ENCODE results near the gene LHFPL2. TPM values are rescaled to one million over a fixed set of nuclear protein-coding genes. Genes with fewer than 3 reads are reported as not detected.

LHFPL2 gene
- total and polyA plus RNA-seq, 12 donors = 2.4 to 14.9 (median 5.1) TPM

GRCh38 chr5:78578015-78578414 is 70.6 kb downstream of the LHFPL2 start:
- Histone ChIP-seq H3K9me3 (no peaks in the 10 kb centered on the region), H3K4me1 (peaks cover 0 to 45% (median 32%) of the 10 kb centered on the region in 9 donors), H3K4me3 (no peak overlapping the region), H3K27ac (peak overlapping the region in 3 of 10 donors; percentile 13 to 40 (median 34)), H3K27me3 (no peaks in the 10 kb centered on the region), H3K36me3 (no peaks in the 10 kb centered on the region)
- intact Hi-C loops (cut with DNase I) = no loop called here
- ATAC-seq (no peak), DNase-seq (no peak)
- TF ChIP-seq CTCF (IDR thresholded peaks at IDR 0.05) = no peak

- H3K36me3 ChIP-seq = no peaks in the 10 kb centered on the region
- H3K27me3 ChIP-seq = no peaks in the 10 kb centered on the region
- peaks cover 0 to 51% (median 35%) of the 10 kb centered on the region in 9 donors for H3K4me1 ChIP-seq
- no peaks in the 10 kb centered on the region for H3K9me3 ChIP-seq
- intact Hi-C loops (cut with DNase I) = no loop called here
- H3K4me3 ChIP-seq = no peak overlapping the region
- WGBS, 2 donors = 67 to 68% methylated on average over 8 of the region's 8 CpGs
- DNase-seq (no peak), ATAC-seq (peak in 4 of 8 donors; percentile 11 to 65 (median 43))
- no peak for TF ChIP-seq CTCF (IDR thresholded peaks at IDR 0.05)
- H3K27ac ChIP-seq = peak overlapping the region in 6 of 10 donors; percentile 4 to 48 (median 37)
Observed at GRCh38 chr5:78577071-78577807, 71.3 kb downstream of the LHFPL2 start.

- intact Hi-C loops (cut with DNase I) = no loop called here
- Histone ChIP-seq H3K4me3 (no peak overlapping the region), H3K36me3 (no peaks in the 10 kb centered on the region), H3K9me3 (no peaks in the 10 kb centered on the region), H3K4me1 (peaks cover 0 to 51% (median 35%) of the 10 kb centered on the region in 9 donors), H3K27me3 (no peaks in the 10 kb centered on the region), H3K27ac (peak overlapping the region in 3 of 10 donors; percentile 21 to 48 (median 42))
- WGBS, 2 donors = 77 to 84% methylated on average over 3 of the region's 3 CpGs
- no peak for ATAC-seq
- no peak for TF ChIP-seq CTCF (IDR thresholded peaks at IDR 0.05)
- DNase-seq = no peak
Observed at GRCh38 chr5:78576376-78576775, 72.2 kb downstream of the LHFPL2 start.

- DNase-seq (no peak), ATAC-seq (peak; percentile 11 to 93 (median 69))
- H3K4me3 ChIP-seq = no peak overlapping the region
- H3K27ac ChIP-seq = peak overlapping the region in 5 of 10 donors; percentile 17 to 64 (median 39)
- H3K36me3 ChIP-seq = no peaks in the 10 kb centered on the region
- no peaks in the 10 kb centered on the region for H3K27me3 ChIP-seq
- H3K4me1 ChIP-seq = peaks cover 0 to 56% (median 35%) of the 10 kb centered on the region in 9 donors
- H3K9me3 ChIP-seq = no peaks in the 10 kb centered on the region
- intact Hi-C loops (cut with DNase I) = no loop called here
- WGBS, 2 donors = 37 to 53% methylated on average over 7 of the region's 7 CpGs
- no peak for TF ChIP-seq CTCF (IDR thresholded peaks at IDR 0.05)
Observed at GRCh38 chr5:78574731-78575161, 73.8 kb downstream of the LHFPL2 start.
